Breast epithelium (tissue), 3 donors: ENCODE measurements around the gene C1QC.

ENCODE experiments used
- POLR2A ChIP-seq: fragments of 450-650 bp; IDR thresholded peaks from one replicate; pipeline ENCODE4 v1.6.1; 2016; ENCODE audit warnings: antibody characterized with exemption, mild to moderate bottlenecking, moderate library complexity
- TF ChIP-seq, protein P1 (sequence below), 3 donors: fragments of 450-650 bp; IDR thresholded peaks; one replicate each; pipeline ENCODE4 v1.5.1; 2016 to 2017; ENCODE audit warnings: antibody characterized with exemption in 3 of 3, mild to moderate bottlenecking in 3 of 3, moderate library complexity in 3 of 3

DNA sequence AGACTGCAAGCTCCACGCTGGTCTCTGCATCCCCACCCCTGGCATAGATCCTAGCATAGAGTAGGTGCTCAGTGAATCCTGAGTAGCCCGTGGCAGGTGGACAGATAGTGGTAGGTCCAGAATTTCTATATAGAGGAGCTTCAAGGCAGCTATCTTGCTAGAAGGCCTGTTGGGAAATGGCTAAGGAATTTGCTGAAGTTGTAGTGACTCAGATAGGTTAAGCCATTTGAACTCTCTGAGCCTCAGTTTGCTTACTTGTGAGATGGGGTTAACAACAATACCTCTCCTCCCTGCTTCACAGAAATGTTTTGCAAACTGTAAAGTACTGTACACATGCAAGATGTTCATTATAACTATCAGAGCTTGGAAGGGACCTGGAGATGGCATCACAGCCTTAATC is 43.8 kb downstream of the C1QC start:
- TF ChIP-seq, protein P1, sequence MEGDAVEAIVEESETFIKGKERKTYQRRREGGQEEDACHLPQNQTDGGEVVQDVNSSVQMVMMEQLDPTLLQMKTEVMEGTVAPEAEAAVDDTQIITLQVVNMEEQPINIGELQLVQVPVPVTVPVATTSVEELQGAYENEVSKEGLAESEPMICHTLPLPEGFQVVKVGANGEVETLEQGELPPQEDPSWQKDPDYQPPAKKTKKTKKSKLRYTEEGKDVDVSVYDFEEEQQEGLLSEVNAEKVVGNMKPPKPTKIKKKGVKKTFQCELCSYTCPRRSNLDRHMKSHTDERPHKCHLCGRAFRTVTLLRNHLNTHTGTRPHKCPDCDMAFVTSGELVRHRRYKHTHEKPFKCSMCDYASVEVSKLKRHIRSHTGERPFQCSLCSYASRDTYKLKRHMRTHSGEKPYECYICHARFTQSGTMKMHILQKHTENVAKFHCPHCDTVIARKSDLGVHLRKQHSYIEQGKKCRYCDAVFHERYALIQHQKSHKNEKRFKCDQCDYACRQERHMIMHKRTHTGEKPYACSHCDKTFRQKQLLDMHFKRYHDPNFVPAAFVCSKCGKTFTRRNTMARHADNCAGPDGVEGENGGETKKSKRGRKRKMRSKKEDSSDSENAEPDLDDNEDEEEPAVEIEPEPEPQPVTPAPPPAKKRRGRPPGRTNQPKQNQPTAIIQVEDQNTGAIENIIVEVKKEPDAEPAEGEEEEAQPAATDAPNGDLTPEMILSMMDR (IDR thresholded peaks at IDR 0.05) = no peak
- TF ChIP-seq POLR2A = no peak
